HTERT RPE-1 (cell line): ENCODE data around the gene SPAG8.

Source experiments
- in situ Hi-C: fragments of 300-500 bp; cut with MboI; formaldehyde crosslinking; loops from 4 replicates; pipeline ENCODE4 v1.14.3; 2020; ENCODE audit warnings: low sequenced_read_pairs

The SPAG8 gene

DNA sequence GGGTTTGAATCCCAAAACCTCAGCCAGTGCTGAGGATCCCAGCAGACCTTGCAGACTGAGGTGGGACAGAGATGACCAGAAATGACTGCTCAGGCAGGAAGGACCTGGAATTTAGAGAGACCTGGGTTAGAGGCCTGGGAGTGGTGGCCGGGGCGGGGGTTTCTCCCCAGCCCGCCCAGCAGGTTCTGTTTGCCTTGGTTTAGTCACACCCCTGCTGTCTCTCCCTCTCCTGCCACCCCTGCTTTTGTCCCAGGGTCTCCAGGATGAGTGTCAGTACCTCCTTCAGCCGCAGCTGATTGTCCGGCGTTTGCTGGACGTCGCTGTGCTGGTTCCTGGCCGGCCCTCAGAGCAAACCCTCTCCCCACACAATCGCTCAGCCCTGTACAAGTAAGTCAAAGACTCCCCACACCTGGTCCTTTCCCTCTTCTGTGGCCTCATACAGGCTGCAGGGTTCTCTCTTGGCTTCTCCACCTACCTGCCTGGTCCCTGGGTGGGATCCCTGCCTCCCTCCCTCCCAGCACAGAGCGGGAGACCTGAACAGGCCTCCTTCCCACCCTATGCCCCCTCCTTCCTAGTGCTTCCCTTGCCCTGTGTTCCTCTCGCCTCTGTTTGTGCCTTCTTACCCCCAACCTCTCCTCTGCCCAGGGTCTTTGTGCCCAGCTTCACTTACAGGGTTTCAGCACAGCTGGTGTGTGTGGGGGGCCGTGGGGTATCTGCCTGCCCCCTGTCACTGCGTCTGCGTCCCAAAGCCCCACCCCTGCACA, 29.0 kb upstream of the SPAG8 start:
- in situ Hi-C loops = no loop called here

DNA sequence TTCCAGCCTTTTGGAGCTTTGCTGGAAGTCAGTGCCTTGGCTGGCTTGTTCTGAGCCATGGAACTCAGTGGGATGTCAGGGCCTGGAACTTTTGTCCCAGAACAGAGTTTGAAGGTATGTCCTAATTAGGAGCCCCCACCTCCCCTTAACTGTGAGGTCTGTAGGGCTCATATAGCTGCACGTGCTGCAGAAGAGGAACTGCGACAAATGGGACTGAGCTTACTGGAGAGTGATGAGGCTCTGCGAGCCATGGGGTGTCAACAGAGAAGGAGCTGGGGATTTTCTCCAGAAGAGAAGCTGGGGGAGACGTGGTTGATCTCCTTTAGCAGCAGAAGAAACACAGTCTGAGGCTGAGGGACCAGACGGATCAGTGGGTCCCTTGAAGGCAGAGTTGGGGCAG, 27.9 kb upstream of the SPAG8 start:
- in situ Hi-C loops = no loop called here

DNA sequence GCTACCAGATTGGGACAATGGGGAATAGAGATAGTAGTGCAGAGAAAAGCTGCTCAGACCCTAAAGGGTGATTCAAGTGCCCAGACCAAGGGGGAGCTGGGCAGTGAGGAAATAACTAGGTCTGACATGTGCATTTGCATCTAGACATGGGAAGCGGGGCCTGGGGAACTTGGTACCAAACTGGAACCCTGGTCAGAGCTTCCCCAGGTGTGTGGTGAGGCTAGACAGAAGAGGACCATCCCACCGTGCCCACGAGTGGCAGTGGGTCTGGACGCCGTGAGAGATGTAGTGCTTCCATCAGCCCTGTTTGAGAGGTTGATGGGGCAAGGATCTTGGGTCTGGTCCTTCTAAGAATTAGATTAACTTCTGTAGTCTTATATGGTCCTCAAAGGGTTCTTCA, 24.5 kb upstream of the SPAG8 start:
- in situ Hi-C loops = no loop called here

- in situ Hi-C loops = no loop called here
Observed at GRCh38 chr9:35835766-35836165, 23.7 kb upstream of the SPAG8 start.

DNA sequence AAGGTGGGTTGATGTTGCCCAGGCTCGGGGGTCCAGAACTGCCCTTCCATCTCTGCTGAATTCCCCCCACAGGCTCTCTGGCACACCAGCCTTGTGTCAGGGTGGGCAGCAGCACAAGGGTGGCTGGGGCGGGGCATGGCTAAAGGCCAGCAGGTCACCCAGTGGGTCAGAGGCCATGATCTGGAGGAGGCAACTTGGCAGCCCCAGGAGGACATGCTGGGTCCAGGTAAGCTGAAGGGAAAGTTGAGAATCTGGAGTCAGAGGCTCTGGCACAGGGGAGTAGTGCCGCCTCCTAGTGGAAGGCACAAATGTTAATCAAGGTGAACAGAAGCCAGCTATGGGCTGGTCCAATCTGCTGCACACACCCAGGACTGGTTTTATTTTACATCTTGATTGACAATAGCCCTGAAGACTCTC, 23.2 kb upstream of the SPAG8 start:
- in situ Hi-C loops = no loop called here

GRCh38 chr9:35834260-35835215, 22.5 kb upstream of the SPAG8 start:
- in situ Hi-C loops = no loop called here

GRCh38 chr9:35832814-35833213, 20.8 kb upstream of the SPAG8 start:
- in situ Hi-C loops = no loop called here

DNA sequence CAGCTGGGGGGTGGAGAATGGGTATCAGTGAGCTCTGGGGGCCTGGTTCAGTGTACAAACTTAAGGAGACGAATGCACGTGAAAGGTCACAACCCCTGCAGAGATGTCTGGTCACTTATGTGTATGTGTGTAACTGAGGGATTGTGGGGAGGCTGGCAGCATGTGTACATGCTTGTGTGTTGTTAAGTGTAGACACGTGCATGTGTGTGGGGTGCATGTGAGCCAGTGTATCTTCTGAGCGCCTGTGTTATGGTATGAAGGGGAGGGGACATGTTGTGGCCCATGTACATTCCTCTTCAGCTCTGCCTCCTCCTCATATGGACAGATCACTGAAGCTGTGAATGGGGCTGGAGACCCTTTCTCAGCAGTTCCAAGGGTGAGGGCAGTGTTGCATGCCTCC, 19.0 kb upstream of the SPAG8 start:
- in situ Hi-C loops = no loop called here

DNA sequence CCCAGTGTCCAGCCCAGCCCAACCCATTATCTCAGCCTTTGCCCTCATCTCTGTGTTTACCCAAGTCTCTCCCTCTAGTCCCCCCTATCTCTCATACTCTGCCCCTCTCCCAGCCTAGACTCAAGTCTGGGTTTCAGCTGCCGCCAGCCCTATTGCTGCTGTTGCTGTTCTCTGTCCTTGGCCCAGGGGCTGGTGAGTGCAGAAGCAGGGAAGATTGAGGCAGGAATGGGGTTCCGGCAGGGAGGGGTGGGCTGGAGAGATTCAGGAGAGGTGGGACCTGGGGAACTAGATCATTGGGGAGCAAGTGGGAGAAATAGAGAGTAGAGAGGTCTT, 17.7 kb upstream of the SPAG8 start:
- in situ Hi-C loops = no loop called here

DNA sequence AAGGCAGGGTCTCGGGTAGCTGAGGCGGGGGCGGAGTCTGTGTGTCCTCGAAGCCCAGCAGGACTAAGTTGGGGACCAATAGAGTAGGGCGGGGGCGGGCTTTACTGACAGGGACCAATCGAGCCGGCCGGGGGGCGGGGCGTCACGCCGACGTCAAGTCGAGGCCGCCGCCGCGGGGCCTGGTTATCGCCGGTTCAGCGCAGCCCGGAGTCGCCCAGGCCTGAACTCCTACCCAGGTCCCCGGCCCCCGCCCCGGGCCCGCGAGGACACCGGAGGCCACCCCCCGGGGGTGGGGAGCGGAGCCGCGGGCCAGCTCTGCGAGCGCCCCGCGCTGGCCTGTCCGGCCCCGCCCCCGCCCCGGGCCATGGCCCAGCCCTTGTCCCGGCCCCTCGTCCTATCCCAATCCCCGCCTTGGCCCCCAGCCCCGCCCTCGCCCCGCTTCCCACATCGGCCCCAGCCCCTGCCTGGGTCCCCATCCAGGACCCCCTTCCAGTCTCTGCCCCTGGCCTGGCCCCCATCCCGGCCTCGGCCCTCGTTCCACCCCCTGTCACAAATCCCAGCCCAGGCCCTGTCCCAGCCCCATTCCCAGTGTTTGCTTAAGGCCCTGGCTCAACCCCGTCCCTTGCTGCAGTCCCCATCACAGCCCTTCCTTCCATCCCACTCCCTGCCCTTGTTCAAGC, 17.2 kb upstream of the SPAG8 start, which contains the start of gene TMEM8B:
Gene TMEM8B, plus strand, starts transcription at position 145 of the 680 bp plus-strand sequence. Its CDS starts 220 bp downstream, at position 365.
- in situ Hi-C loops = no loop called here

GRCh38 chr9:35828716-35829083, 16.6 kb upstream of the SPAG8 start, which contains the start of gene FAM221B:
TSS of gene FAM221B (minus strand) at chr9:35828732. CDS start at chr9:35826161, 2,571 bp downstream.
- in situ Hi-C loops = no loop called here

DNA sequence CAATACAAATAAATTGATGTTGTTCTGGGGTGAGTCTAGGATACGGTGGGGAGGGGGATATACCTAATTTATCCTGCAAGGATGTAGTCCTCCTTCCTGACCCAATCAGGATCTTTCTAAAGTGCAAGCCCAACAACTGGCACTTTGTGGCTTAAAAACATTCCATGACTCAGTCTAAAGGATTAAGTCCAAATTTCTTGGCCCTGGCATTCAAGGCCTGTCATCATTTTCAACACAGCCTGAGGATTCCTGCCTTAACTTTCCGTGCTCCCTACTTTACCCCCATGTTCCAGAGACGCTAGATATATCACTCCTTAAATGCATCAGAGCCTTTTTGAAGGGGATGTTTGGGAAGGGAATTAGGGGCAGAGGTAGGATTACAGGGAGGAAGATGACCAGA, 15.4 kb upstream of the SPAG8 start:
- in situ Hi-C loops = no loop called here

DNA sequence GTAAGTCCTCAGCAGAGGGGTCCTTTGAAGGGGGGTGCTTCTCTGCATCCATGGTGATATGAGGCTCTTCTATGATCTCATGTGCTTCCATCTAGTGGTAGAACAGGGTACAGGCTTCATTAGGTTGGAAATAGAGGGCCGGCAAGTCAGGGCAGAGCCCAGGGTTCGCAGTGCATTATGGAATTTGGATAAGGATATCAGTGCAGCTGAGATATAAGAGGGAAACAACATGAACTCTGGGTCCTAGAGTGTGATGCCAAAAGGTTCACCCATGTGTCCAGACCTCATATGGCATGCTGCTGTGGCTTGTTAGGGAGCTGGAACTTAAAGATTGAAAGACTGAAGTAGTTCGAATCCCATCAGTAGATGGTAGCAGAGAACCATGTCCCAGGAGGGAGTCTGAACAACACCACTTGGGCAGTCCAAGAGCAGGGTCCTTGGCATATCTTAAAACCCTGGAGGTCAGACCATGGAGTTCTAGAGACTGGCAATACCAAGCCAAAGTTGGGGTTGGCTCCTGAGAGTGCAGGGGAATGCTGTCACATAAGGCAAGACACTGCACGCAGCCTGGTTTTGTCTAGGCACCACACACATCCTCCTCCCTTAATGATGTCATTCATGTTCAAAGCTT, 14.1 kb upstream of the SPAG8 start:
- in situ Hi-C loops = no loop called here

DNA sequence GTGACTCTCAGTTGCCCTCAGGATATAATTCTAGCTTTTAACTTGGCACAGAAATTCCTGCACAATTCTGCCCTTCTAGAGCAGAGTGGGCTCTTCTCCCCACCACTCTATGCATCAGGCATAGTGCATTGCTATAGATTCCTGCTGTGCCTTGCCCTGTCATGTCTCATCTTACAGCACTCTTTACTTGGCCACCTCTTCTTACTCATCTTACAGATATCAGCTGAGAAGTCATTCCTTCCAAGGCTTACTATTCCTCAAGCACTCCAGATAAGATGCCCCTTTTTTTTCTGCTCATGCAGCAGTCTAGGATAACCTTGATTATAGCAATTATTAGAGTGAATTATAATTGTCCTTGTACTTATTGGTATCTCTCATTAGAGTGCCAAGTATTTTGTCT, 10.9 kb upstream of the SPAG8 start:
- in situ Hi-C loops = no loop called here

DNA sequence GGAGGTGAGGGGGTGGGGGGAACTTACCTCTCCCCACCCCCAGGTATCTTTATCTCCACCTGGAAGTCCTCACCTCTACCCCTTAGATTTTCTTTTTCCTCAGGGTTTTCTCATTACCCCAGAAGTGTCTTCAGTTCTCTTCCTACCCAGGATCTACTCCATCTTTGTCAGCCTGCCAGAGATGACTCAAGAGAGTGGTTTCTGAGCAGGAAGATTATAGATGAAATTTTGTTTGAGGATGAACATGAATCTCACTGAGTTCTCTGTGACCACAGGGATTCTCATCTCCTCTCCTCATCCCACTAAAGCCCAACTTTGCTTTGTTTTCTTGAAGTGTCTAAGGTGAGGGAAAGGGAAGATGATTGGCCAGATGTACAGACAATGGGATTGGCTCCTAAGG, 8.0 kb upstream of the SPAG8 start:
- in situ Hi-C loops = no loop called here

DNA sequence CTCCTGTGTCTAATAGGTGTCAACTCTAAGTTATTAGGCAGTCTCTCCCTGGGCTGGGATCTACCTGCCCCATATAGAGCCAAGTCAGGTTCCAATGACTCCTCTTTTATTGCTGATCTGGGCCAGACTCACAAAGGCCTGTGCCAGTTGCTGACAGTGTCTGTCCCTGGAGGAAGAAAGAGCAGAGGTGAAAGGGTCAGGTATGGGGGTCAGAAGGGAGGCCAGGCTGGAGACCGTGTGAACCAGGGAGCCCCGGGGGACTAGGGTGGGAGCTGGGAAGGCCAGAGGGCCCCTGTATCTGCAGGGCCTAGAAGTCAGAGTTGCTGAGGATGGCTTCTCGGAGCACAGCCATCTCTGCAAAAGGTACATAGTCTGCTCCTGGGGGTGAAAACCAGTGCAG, 6.3 kb upstream of the SPAG8 start:
- in situ Hi-C loops = no loop called here

DNA sequence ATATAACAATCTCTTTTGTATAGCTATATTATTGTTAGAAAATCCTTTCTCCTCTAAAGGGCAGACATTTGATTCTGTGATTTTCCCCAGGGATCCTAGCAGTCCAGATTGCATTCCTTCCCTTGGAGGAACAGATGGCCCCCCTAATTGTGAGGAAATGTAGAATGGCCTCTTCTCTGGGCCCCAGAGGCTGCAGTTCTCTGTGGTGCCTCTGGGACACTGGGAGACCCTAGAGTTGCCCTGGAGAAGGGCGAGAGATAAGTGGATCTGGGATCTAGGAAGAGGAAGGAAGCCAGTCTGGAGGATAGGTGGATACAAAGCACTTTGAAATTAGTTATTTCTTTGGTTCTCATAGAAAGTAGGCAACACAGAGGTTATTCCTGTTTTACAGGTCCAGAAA, 4.6 kb upstream of the SPAG8 start:
- in situ Hi-C loops = no loop called here

- in situ Hi-C loops = no loop called here
Observed at GRCh38 chr9:35814841-35815543, 2.9 kb upstream of the SPAG8 start, which contains the start of gene HINT2. TSS of gene HINT2 (minus strand) at chr9:35815042. CDS start at chr9:35814979, 63 bp downstream.

DNA sequence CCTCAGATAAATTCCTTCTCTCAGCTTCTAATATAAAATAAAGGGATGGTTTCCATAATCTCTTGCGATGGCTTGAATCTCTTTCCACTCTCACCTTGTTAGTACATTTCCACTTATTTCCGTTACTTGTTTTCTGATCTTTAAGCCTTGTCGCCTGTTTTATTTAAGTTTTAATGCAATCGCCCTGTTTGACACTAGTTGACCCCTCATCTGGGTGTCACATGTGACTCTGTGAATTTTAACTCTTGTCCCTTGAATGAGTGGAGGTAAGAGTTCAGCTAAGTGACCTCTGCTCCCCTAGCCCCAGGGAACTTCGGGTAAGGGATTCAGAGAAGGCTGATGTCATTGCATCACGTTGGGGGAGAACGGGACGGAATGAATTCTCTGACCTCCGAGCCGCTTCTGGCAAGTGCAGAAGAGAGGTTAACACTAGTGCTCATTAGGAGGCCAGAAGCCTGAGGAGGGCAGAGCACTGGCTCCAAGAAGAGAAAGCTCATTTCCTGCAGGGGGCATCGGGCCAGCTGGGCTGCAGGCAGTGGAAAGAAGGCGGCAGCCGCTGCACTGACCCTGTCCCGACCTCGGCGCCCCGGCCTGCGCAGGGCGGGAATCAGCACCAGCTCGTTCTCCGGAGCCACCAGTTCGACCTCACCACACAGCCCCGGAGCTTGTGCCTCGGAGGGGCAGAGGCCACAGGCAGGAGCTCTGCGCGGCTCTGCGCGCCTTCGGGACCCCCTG, 2.2 kb upstream of the SPAG8 start:
- in situ Hi-C loops = no loop called here
